Small intestine (tissue), 16 donors: ENCODE results near the gene IFT74. TPM values are rescaled to one million over a fixed set of nuclear protein-coding genes. Genes with fewer than 3 reads are reported as not detected.

Source experiments
- DNase-seq, 2 donors: peaks; one replicate each; pipeline versions ENCODE4 v3.0.0 to v3.0.0-alpha.2; 2013
- FAIRE-seq: peaks from 2 replicates; lab custom pipeline; 2012; peaks lifted over from hg19 to GRCh38; lab: Jason Lieb, UNC
- H3K27ac ChIP-seq, 3 donors: one replicate each; pipeline ENCODE4 v1.5.1; 2013; ENCODE audit warnings: low read length in 2 of 3, mild to moderate bottlenecking in 2 of 3, control low read depth in 1 of 3, inconsistent platforms in 1 of 3, low read depth in 1 of 3, moderate library complexity in 1 of 3
- H3K27me3 ChIP-seq, 3 donors: one replicate each; pipeline ENCODE4 v1.6.1; 2013; ENCODE audit warnings: low read length in 3 of 3, inconsistent platforms in 1 of 3; ENCODE audit not compliant: control insufficient read depth in 3 of 3, insufficient read depth in 3 of 3
- H3K36me3 ChIP-seq, 3 donors: one replicate each; pipeline ENCODE4 v1.6.1; 2013; ENCODE audit warnings: low read length in 3 of 3, inconsistent platforms in 1 of 3, low read depth in 1 of 3, mild to moderate bottlenecking in 1 of 3, moderate library complexity in 1 of 3; ENCODE audit not compliant: control insufficient read depth in 3 of 3, insufficient read depth in 2 of 3
- H3K4me1 ChIP-seq, 3 donors: one replicate each; pipeline ENCODE4 v1.6.1; 2013; ENCODE audit warnings: low read length in 2 of 3, inconsistent platforms in 1 of 3, low read depth in 1 of 3, mild to moderate bottlenecking in 1 of 3, moderate library complexity in 1 of 3; ENCODE audit not compliant: control insufficient read depth in 3 of 3, insufficient read depth in 2 of 3
- H3K4me3 ChIP-seq, 3 donors: one replicate each; pipeline ENCODE4 v1.5.1; 2013; ENCODE audit warnings: low read length in 3 of 3, control low read depth in 1 of 3, inconsistent platforms in 1 of 3, low read depth in 1 of 3, mild to moderate bottlenecking in 1 of 3, moderate library complexity in 1 of 3
- H3K9me3 ChIP-seq, 2 donors: one replicate each; pipeline ENCODE4 v1.6.1; 2013; ENCODE audit warnings: low read depth in 1 of 2, low read length in 1 of 2; ENCODE audit not compliant: control insufficient read depth in 2 of 2, insufficient read depth in 1 of 2
- WGBS, 3 donors: extraction: QIAGEN DNeasy Blood & Tissue Kit; methylation state at CpG; one replicate each; pipeline ENCODE4 v1.1.7; 2013; 5-methylcytosine and 5-hydroxymethylcytosine counted together
- long read RNA-seq, 10 donors: transcript quantifications; one replicate each; lab custom pipeline, GENCODE V29; 2026
- polyA plus RNA-seq, 4 donors: library from polyadenylated mRNA; stranded (reverse) in 3 of 4; unstranded in 1 of 4; fragments of 200-250 nt in 3 of 4; fragments of 120-200 nt in 1 of 4; gene quantifications; one replicate each; pipeline versions ENCODE4 v1.2.1 to v1.2.3, GENCODE V29; 2013
- donor health status: healthy with polysubstance abuse.
- donor health status: control.
- donor health status: control.
- donor health status: Bipolar disorder and iron deficiency.
- donor health status: healthy.

The IFT74 gene
- 10 to 100 TPM in 1 of 4 donors, 1 to 10 TPM in 3; 4.6 to 25.5 (median 7.0) TPM for polyA plus RNA-seq
- long read RNA-seq, donor 1, partial matches to known transcripts: 156 of 157 reads
- long read RNA-seq, donor 1, other reads (novel, unspliced or antisense): 0 of 157 reads
- long read RNA-seq, donor 2, partial matches to known transcripts: 15 of 15 reads
- long read RNA-seq, donor 2, other reads (novel, unspliced or antisense): 0 of 15 reads
- long read RNA-seq, donor 3, partial matches to known transcripts: 22 of 39 reads
- long read RNA-seq, donor 3, other reads (novel, unspliced or antisense): 17 of 39 reads
- long read RNA-seq, donor 4: 0 reads
- long read RNA-seq, donor 5: 0 reads
- long read RNA-seq, donor 6, partial matches to known transcripts: 40 of 40 reads
- long read RNA-seq, donor 6, other reads (novel, unspliced or antisense): 0 of 40 reads
- long read RNA-seq, donor 7, partial matches to known transcripts: 0 of 1 reads
- long read RNA-seq, donor 7, other reads (novel, unspliced or antisense): 0 of 1 reads
- long read RNA-seq, donor 8: 0 reads
- long read RNA-seq, donor 9, partial matches to known transcripts: 5 of 11 reads
- long read RNA-seq, donor 9, other reads (novel, unspliced or antisense): 6 of 11 reads
- long read RNA-seq, donor 10, partial matches to known transcripts: 16 of 41 reads
- long read RNA-seq, donor 10, other reads (novel, unspliced or antisense): 22 of 41 reads

GRCh38 chr9:26955921-26956859 lies at the start of gene IFT74:
TSS of gene IFT74 (plus strand) at chr9:26956412. CDS start at chr9:26961968, 5,556 bp downstream.
- peak within 1 kb of the TSS; percentile 50 to 56 (median 52) for H3K4me3 ChIP-seq
- WGBS, 3 donors: 0 to 1% (median 1%) methylated on average over 53 of the region's 53 CpGs
- peak within 1 kb of the TSS; percentile 50 to 96 (median 67) for H3K27ac ChIP-seq
- no peaks in the 10 kb centered on the region for H3K9me3 ChIP-seq
- H3K36me3 ChIP-seq: no peaks in the 10 kb centered on the region
- H3K27me3 ChIP-seq: no peaks in the 10 kb centered on the region
- H3K4me1 ChIP-seq: peaks cover 0 to 11% (median 0%) of the 10 kb centered on the region in 3 donors
- FAIRE-seq (peak; percentile 92), DNase-seq (peak; percentile 98)

- peaks cover 5 to 13% (median 8%) of the 10 kb centered on the region in 3 donors for H3K36me3 ChIP-seq
- no peaks in the 10 kb centered on the region for H3K9me3 ChIP-seq
- WGBS, 3 donors: 97 to 100% (median 99%) methylated on average over 2 of the region's 2 CpGs
- no peak overlapping the region for H3K4me3 ChIP-seq
- no peaks in the 10 kb centered on the region for H3K4me1 ChIP-seq
- H3K27me3 ChIP-seq: no peaks in the 10 kb centered on the region
- FAIRE-seq: no peak
- H3K27ac ChIP-seq: no peak overlapping the region
- DNase-seq: no peak
Observed at GRCh38 chr9:26913138-26913668, 43.0 kb upstream of the IFT74 start.

DNA sequence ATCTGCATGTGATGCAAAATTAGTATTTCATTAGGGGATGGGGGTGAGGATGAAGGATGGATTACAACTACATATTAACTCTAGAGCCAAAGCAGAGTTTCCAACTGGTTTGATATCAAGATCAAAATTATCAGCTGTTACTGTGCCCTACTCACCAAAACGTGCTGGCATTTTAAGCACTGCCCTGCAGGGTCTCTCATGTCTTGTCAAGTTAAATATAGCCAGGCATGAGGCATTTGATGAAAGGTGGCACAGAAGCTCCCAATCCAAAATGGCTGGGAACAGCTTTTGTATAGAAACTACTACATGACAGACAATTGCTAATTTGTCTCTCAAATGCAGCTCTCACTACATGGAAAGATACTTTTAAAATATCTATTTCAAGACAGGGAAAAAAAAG lies 36.5 kb upstream of the IFT74 start:
- DNase-seq (no peak), FAIRE-seq (no peak)
- peaks cover 12 to 23% (median 13%) of the 10 kb centered on the region in 3 donors for H3K36me3 ChIP-seq

GRCh38 chr9:26925609-26926008 lies 30.6 kb upstream of the IFT74 start:
- Histone ChIP-seq H3K27me3 (no peaks in the 10 kb centered on the region), H3K27ac (no peak overlapping the region), H3K36me3 (peaks cover 8 to 22% (median 16%) of the 10 kb centered on the region in 3 donors), H3K4me1 (no peaks in the 10 kb centered on the region), H3K4me3 (no peak overlapping the region), H3K9me3 (no peaks in the 10 kb centered on the region)
- WGBS, 3 donors: 72 to 80% (median 79%) methylated on average over 4 of the region's 4 CpGs
- DNase-seq: peak in 1 of 2 donors; percentile 39
- no peak for FAIRE-seq

More for the DNA sequence above, 36.5 kb upstream of the IFT74 start:
- no peaks in the 10 kb centered on the region for H3K27me3 ChIP-seq
- H3K27ac ChIP-seq: no peak overlapping the region
- no peaks in the 10 kb centered on the region for H3K9me3 ChIP-seq
- H3K4me1 ChIP-seq: no peaks in the 10 kb centered on the region
- 13 to 61% (median 39%) methylated on average over 1 of the region's 1 CpG for WGBS, 3 donors
- no peak overlapping the region for H3K4me3 ChIP-seq

DNA sequence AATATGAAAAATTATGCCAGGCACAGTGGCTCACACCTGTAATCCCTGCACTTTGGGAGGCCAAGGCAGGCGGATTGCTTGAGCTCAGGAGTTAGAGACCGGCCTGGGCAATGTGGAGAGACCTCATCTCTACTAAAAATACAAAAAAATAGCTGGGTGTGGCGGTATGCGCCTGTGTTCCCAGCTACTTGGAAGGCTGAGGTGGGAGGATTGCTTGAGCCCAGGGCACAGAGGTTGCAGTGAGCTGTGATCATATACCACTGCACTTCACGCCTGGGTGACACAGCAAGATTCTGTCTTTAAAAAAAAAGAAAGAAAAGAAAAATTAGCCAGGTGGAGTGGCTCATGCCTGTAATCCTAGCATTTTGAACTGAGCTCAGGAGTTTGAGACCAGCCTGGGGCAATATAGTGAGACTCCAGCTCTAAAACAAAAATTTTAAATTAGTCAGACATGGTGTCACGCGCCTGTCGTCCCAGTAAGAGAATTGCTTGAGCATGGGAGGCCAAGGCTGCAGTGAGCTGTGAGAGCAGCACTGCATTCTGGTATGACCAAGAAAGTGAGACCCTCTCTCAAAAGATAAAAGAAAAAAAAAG lies 27.2 kb upstream of the IFT74 start:
- Histone ChIP-seq H3K4me3 (no peak overlapping the region), H3K27ac (no peak overlapping the region), H3K27me3 (no peaks in the 10 kb centered on the region), H3K4me1 (no peaks in the 10 kb centered on the region), H3K36me3 (peaks cover 2 to 24% (median 11%) of the 10 kb centered on the region in 3 donors), H3K9me3 (no peaks in the 10 kb centered on the region)
- DNase-seq (no peak), FAIRE-seq (no peak)
- 96 to 98% (median 98%) methylated on average over 8 of the region's 8 CpGs for WGBS, 3 donors

GRCh38 chr9:26935847-26936246 lies 20.4 kb upstream of the IFT74 start:
- Histone ChIP-seq H3K36me3 (peaks cover 2 to 16% (median 4%) of the 10 kb centered on the region in 3 donors), H3K4me3 (no peak overlapping the region), H3K27ac (no peak overlapping the region), H3K9me3 (peaks cover 0 to 5% of the 10 kb centered on the region in 2 donors), H3K27me3 (no peaks in the 10 kb centered on the region), H3K4me1 (peaks cover 0 to 1% (median 0%) of the 10 kb centered on the region in 3 donors)
- FAIRE-seq (no peak), DNase-seq (peak in 1 of 2 donors; percentile 20)

DNA sequence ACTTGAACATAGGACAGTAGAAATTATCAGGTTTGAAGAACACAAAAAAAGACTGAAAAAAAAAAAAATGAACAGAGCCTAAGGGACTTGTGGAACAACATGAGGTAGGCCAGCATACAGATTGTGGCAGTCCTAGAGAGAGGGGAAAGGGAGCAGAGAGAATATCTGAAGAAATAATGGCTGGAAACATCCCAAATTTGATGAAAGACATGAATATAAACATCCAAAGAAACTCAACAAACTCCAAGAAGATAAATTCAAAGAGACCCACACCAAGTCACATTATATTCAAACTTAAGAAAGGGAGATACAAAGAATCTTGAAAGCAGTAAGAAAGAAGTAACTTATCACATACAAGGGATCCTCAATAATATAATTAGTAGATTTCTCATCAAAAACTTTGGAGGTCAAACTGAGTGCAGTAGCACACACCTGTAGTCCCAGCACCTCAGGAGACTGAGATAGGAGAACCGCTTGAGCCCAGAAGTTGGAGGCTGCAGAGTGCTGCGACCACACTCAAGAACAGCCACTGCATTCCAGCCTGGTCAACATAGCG lies 18.3 kb upstream of the IFT74 start:
- DNase-seq: no peak
- Histone ChIP-seq H3K4me1 (peaks cover 0 to 8% (median 0%) of the 10 kb centered on the region in 3 donors), H3K4me3 (no peak overlapping the region), H3K9me3 (peaks cover 0 to 5% of the 10 kb centered on the region in 2 donors), H3K27ac (no peak overlapping the region), H3K36me3 (peaks cover 0 to 14% (median 2%) of the 10 kb centered on the region in 3 donors), H3K27me3 (no peaks in the 10 kb centered on the region)
- WGBS, 3 donors: 98 to 100% (median 98%) methylated on average over 3 of the region's 3 CpGs
- FAIRE-seq: no peak
